HepG2 (cell line): ENCODE results near the gene ANKS4B.

Experiments
- BCL6 ChIP-seq: IDR thresholded peaks from 2 replicates; pipeline ENCODE4 v1.6.1; 2016; ENCODE audit warnings: missing genetic modification reagents, missing compliant biosample characterization
- CHCHD3 ChIP-seq: sonication (generic); formaldehyde crosslinking; IDR thresholded peaks from 2 replicates; pipeline ENCODE4 v1.8.0; 2022; ENCODE audit warnings: mild to moderate bottlenecking, missing genetic modification reagents, moderate library complexity
- CTCF ChIP-seq: sonication (generic); formaldehyde crosslinking; IDR thresholded peaks from 2 replicates; pipeline ENCODE4 v1.5.0; 2020; ENCODE audit warnings: mild to moderate bottlenecking, missing genetic modification reagents, moderate library complexity
- GABPA ChIP-seq, 2 experiments: IDR thresholded peaks; 2 replicates each; pipeline ENCODE4 v1.6.1; 2011 to 2016; ENCODE audit warnings: low read depth in 2 of 2, low read length in 1 of 2, missing biosample characterization in 1 of 2, missing genetic modification characterization in 1 of 2
- HNRNPUL1 ChIP-seq: fragments of 200-400 bp; formaldehyde crosslinking; IDR thresholded peaks from 2 replicates; pipeline ENCODE4 v1.6.1; 2017; ENCODE audit warnings: low read depth, mild to moderate bottlenecking, low read length, moderate library complexity
- KAT7 ChIP-seq: IDR thresholded peaks from 2 replicates; pipeline ENCODE4 v1.6.1; 2018; ENCODE audit warnings: borderline replicate concordance, missing compliant biosample characterization
- TBL1XR1 ChIP-seq: fragments of 150-350 bp; IDR thresholded peaks from 2 replicates; pipeline ENCODE4 v1.6.1; 2014; ENCODE audit warnings: borderline replicate concordance, low read length; ENCODE audit not compliant: partially characterized antibody
- TBP ChIP-seq: sonication (generic); formaldehyde crosslinking; IDR thresholded peaks from 2 replicates; pipeline ENCODE4 v1.5.0; 2020; ENCODE audit warnings: missing genetic modification reagents
- ZNF781 ChIP-seq: sonication (generic); formaldehyde crosslinking; IDR thresholded peaks from 2 replicates; pipeline ENCODE4 v1.5.1; 2020; ENCODE audit warnings: borderline replicate concordance, mild to moderate bottlenecking, missing genetic modification reagents; ENCODE audit errors: not compliant biosample characterization
- TF ChIP-seq, protein P1 (sequence below): IDR thresholded peaks from 2 replicates; pipeline ENCODE4 v1.6.1; 2016; ENCODE audit warnings: low read depth, borderline replicate concordance

DNA sequence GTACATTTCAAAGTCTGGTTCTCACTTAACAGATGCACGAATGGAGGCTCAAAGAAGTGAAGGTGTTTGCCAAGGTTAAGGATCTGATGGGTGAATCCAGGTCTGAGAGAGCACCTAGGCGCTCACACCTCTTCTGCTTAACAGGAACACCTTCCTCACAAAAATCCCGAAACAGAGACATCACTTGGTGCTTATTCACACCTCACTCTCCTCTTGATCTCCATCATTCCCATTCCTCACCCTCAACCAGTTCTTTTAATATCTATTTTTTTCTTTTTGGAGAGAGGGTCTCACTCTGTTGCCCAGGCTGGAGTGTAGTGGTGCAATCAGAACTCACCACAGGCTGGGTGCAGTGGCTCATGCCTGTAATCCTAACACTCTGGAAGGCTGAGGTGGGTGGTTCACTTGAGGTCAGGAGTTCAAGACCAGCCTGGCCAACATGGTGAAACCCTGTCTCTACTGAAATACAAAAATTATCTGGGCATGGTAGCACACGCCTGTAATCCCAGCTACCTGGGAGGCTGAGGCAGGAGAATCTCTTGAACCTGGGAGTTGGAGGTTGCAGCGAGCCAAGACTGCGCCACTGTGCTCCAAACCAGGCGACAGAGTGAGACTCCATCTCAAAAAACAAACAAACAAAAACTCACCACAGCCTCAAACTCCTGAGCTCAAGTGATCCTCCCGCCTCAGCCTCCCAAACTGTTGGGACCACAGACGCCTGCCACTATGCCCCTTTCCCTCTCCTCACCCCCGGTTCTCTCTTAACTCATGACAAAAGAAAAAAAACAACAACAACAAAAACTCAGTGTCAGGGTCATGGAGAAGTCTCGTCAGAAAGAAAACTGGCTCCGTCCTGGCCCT lies 29.5 kb downstream of the ANKS4B start:
- TF ChIP-seq HNRNPUL1 (no peak), TBP (CRISPR knock-in tag) (no peak), TBL1XR1 (no peak), CTCF (CRISPR knock-in tag) (no peak), KAT7 (CRISPR knock-in tag) (no peak), BCL6 (CRISPR knock-in tag) (no peak), ZNF781 (no peak), GABPA (IDR thresholded peaks at IDR 0.05; ENCODE audit: low read depth, low read length) (no peak), GABPA (CRISPR knock-in tag; IDR thresholded peaks at IDR 0.05; ENCODE audit: low read depth) (no peak), CHCHD3 (CRISPR knock-in tag) (no peak)
- TF ChIP-seq, protein P1, sequence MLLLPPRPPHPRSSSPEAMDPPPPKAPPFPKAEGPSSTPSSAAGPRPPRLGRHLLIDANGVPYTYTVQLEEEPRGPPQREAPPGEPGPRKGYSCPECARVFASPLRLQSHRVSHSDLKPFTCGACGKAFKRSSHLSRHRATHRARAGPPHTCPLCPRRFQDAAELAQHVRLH (CRISPR knock-in tag), result no peak
